SHP77 treated with DMSO at 0.1 percent for 48 hours (cell line): ENCODE results near the gene UBFD1.
"Not testable (repeated sequence)": the region's sequence is repeated elsewhere in the genome, so short reads cannot be mapped to it uniquely, and the experiment has no call there.

Experiments used
- DNase-seq: peaks from one replicate; lab custom pipeline; 2025; lab: John Stamatoyannopoulos, UW

UBFD1 gene

GRCh38 chr16:23556881-23557778, at the start of gene UBFD1, which contains the start of gene EARS2:
TSS of gene UBFD1 (plus strand) at chr16:23557727. CDS start at chr16:23557743, 16 bp downstream.
TSS of gene EARS2 (minus strand) at chr16:23557350. CDS start at chr16:23557343, 7 bp downstream.
- peak; percentile 69 for DNase-seq

- DNase-seq = no peak
Measured at GRCh38 chr16:23508589-23509440, 48.7 kb upstream of the UBFD1 start.

- DNase-seq = no peak
Measured at GRCh38 chr16:23509441-23509754, 48.1 kb upstream of the UBFD1 start.

- no peak for DNase-seq
Measured at GRCh38 chr16:23509782-23510163, 47.8 kb upstream of the UBFD1 start.

GRCh38 chr16:23510164-23510914, 47.2 kb upstream of the UBFD1 start, which contains the start of gene GGA2:
TSS of gene GGA2 (minus strand) at chr16:23510494. CDS start at chr16:23510411, 83 bp downstream.
- DNase-seq = peak; percentile 2

GRCh38 chr16:23510915-23511270, 46.6 kb upstream of the UBFD1 start:
- not testable (repeated sequence) for DNase-seq

- no peak for DNase-seq
Measured at GRCh38 chr16:23511731-23512130, 45.8 kb upstream of the UBFD1 start.

GRCh38 chr16:23512168-23512695, 45.3 kb upstream of the UBFD1 start:
- DNase-seq = no peak

- DNase-seq = no peak
Measured at GRCh38 chr16:23514381-23515152, 43.0 kb upstream of the UBFD1 start.

GRCh38 chr16:23515881-23516280, 41.6 kb upstream of the UBFD1 start:
- no peak for DNase-seq

- DNase-seq = no peak
Measured at GRCh38 chr16:23516366-23517137, 41.0 kb upstream of the UBFD1 start.

- no peak for DNase-seq
Measured at GRCh38 chr16:23518435-23518891, 39.1 kb upstream of the UBFD1 start.

- no peak for DNase-seq
Measured at GRCh38 chr16:23519282-23519681, 38.2 kb upstream of the UBFD1 start.

- no peak for DNase-seq
Measured at GRCh38 chr16:23520500-23520899, 37.0 kb upstream of the UBFD1 start.

GRCh38 chr16:23521037-23521743, 36.3 kb upstream of the UBFD1 start:
- DNase-seq = no peak

GRCh38 chr16:23521965-23522364, 35.6 kb upstream of the UBFD1 start:
- DNase-seq = no peak

GRCh38 chr16:23523321-23523720, 34.2 kb upstream of the UBFD1 start:
- no peak for DNase-seq

- DNase-seq = no peak
Measured at GRCh38 chr16:23523876-23524385, 33.6 kb upstream of the UBFD1 start.

GRCh38 chr16:23524886-23525285, 32.6 kb upstream of the UBFD1 start:
- no peak for DNase-seq
